ENCODE results near the gene DENND1B.

GRCh38 chr1:197544130-197544529 lies 231.2 kb downstream of the DENND1B start:
- no peak for TF ChIP-seq SIN3A (IDR thresholded peaks at IDR 0.05; ENCODE audit: borderline replicate concordance, low read depth, low read length)
- TF ChIP-seq CTCF (IDR thresholded peaks at IDR 0.05) = no peak
- no peak for TF ChIP-seq IRF3 (IDR thresholded peaks at IDR 0.05; ENCODE audit: low read depth, low read length)
- TF ChIP-seq REST (IDR thresholded peaks at IDR 0.05; ENCODE audit: low read depth, low read length) = no peak
